ENCODE measurements around the gene GFI1B. TPM values are rescaled to one million over a fixed set of nuclear protein-coding genes. Genes with fewer than 3 reads are reported as not detected.
A peak's percentile ranks its signal among the peaks of the same experiment; 100 is the strongest.

GFI1B gene
- not detected for polyA plus RNA-seq (2012; ENCODE audit: insufficient read depth, insufficient read length)

GRCh38 chr9:132978451-132979131 lies at the start of gene GFI1B:
Gene GFI1B, plus strand, starts transcription at chr9:132978694. Its CDS starts 7,985 bp downstream, at chr9:132986679.
- no peak for DNase-seq (ENCODE audit: low read depth, low spot score)
- H3K4me3 ChIP-seq (ENCODE audit: low read length): no peak within 1 kb of the TSS

GRCh38 chr9:132931178-132931735 lies 47.2 kb upstream of the GFI1B start:
- no peak overlapping the region for H3K4me3 ChIP-seq (ENCODE audit: low read length)
- no peak for DNase-seq (ENCODE audit: low read depth, low spot score)

DNA sequence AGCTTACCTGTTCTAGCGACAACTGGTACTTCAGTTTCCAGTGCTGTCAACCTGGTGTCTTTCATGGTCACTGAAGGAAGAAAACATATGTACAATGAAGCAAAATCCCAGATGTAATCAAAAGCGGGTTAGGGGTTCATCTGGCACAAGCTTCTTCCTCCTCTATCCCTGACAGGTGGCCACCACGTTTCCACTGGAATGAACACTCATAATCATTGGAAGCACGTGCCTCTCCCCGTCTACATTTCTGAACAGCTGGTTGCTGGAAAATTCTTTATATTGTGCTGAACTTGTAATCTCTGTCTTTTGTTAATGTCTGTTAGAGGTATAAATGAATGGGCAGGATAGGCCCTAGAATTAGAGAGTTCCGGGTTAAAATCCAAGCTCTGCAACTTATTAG lies 43.5 kb upstream of the GFI1B start:
- H3K4me3 ChIP-seq (ENCODE audit: low read length): no peak overlapping the region
- no peak for DNase-seq (ENCODE audit: low read depth, low spot score)

DNA sequence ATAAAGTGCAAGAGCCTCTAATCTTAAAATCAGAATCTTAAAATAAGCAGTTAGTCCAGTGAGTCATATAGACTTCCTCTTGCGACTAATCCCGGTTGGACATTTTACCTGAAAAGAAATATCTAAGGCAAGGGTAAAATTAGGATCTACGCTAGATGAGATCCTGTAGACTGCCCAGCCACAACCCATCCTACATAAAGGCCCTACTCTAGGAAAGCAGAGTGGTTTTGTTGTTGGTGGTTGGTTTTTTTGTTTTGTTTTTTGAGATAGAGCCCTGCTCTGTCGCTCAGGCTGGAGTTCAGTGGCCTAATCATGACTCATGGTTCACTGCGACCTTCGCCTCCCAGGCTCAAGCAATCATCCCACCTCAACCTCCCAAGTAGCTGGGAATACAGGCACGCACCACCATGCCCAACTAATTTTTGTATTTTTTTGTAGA lies 41.0 kb upstream of the GFI1B start:
- no peak overlapping the region for H3K4me3 ChIP-seq (ENCODE audit: low read length)
- DNase-seq (ENCODE audit: low read depth, low spot score): no peak

DNA sequence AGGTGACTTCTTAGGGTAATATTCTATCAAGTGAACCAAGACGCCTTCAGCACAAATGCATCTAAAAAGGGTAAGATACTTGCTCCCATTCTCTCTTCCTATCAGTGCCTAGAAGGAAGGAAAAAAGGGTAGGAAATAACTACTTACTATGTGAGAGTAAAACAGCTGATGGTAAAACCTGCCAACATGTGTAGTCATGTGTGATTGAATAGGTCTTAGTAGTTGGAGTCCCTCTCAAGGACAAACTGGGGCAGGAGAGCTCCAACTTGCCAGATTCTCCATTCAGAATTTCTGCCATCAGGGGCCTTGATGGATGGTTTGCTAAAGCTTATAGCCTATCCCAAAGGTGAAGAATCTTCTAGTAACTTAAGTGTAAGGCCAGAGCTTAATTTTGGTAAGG lies 39.3 kb upstream of the GFI1B start:
- DNase-seq (ENCODE audit: low read depth, low spot score): no peak
- no peak overlapping the region for H3K4me3 ChIP-seq (ENCODE audit: low read length)

- DNase-seq (ENCODE audit: low read depth, low spot score): no peak
- no peak overlapping the region for H3K4me3 ChIP-seq (ENCODE audit: low read length)
Observed at GRCh38 chr9:132942541-132943182, 35.8 kb upstream of the GFI1B start.

- DNase-seq (ENCODE audit: low read depth, low spot score): no peak
Observed at GRCh38 chr9:132943651-132944293, 34.7 kb upstream of the GFI1B start.

DNA sequence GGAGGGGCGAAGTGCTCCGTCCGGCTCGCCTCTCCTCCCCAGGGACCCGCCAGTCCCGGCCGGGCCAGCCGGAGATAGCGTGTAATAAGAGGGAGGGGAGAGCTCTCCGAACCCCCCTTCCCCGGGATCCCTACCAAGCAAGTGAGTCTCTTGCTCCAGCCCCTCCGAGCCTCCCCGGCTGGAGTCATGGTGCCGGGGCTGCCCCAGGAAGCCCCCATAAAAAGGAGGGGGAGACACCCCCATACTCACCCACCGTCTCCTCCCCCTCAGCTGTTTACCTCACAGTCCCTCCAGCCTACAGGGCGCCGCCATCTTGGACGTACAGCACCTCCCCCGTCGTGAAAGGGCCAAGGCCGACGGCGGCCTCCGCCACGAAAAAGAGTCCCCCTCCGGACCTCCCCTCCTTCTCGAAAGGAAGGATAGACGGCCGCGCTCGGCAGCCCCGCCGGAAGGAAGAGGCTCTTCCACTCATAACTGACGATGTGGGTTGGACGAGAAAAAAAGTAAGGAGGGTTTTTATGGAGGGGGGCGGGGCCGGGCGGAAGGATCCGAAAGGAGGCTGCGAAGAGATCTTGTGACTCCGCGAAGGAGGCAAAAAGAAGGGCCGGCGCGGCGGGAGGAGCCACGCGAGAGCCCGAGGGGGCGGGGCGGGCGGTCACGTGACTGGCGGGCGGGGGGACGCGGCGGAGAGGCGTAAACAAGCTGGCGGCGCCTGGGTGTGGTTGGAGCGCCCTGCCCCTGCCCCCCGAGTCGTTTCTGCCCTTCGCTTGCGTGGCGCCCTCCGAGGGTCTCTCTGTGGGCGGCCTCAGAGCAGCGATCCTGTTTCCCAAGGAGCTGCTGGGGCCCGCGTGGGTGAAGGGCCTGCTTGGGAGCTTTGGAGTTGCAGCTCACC lies 34.0 kb upstream of the GFI1B start, which contains the start of gene TSC1:
Gene TSC1, minus strand, starts transcription at position 323 of the 892 bp plus-strand sequence. CDS start 15,744 bp downstream, outside the sequence.
- H3K4me3 ChIP-seq (ENCODE audit: low read length): peak within 1 kb of the TSS; percentile 88
- DNase-seq (ENCODE audit: low read depth, low spot score): peak; percentile 92

More at GRCh38 chr9:132943651-132944293, 34.7 kb upstream of the GFI1B start:
- peak overlapping the region; percentile 88 for H3K4me3 ChIP-seq (ENCODE audit: low read length)

DNA sequence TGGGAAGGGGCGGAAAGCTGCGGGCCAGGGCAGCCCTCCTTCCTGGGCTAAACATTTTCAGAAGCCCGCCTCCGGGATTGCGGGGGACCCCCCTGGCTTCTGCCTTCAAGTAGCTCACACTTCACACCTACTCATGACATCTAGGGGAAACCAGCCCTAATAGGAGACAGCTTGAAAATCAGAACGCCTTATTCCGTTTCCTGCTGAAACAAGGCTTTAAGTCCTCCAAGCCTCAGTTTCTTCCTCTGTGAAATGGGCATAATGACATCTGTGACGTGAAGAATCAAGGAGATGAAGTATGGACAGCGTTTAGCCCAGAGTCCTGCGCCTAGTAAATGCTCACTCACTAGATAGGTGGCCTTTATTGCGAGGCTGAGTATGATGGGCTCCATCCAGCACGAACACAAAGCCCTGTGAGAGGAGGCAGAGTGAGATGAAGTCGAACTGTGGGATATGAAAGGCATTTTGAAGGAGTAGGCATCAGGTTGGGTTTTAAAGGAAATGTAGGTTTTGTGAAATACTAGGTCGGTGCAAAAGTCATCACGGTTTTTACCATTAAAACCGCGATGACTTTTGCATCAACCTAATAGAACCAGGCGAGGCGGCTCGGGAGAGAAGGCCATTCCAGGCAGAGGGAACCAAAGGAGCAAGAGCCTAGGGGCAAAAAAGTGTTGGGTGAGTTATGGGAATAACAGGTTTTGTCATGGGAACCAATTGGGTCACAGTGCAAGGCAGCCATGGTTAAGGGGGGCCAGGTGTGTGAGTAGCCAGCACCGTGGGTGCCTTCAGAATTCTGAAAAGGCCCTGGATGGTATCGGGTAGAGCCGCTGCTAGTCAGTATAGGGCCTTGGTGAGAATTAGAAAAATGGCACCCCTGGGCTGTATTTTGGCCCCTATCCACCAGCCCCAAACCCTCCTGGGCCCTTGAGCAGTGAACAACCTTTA lies 33.0 kb upstream of the GFI1B start:
- H3K4me3 ChIP-seq (ENCODE audit: low read length): peak overlapping the region; percentile 64
- DNase-seq (ENCODE audit: low read depth, low spot score): no peak

- no peak for DNase-seq (ENCODE audit: low read depth, low spot score)
- H3K4me3 ChIP-seq (ENCODE audit: low read length): no peak overlapping the region
Observed at GRCh38 chr9:132946211-132946610, 32.3 kb upstream of the GFI1B start.

GRCh38 chr9:132946631-132947295 lies 31.7 kb upstream of the GFI1B start:
- no peak for DNase-seq (ENCODE audit: low read depth, low spot score)

DNA sequence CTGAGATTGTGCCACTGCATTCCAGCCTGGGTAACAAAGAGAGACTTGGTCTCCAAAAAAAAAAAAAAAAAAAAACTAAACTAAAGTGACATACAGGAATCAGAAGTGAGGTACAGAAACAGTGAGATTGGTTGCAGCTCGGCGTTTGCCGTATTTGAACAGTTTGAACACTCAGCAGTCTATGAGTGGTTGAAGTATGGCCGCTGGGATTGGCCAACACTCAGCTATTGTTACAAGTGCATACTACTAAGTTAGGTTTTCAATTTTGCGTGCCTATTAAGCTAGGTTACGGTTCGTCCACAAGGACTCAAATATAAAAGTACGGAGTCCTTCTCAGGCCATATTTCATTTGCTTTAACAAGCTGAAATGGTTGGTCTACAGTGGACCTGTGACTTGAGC lies 30.7 kb upstream of the GFI1B start:
- H3K4me3 ChIP-seq (ENCODE audit: low read length): no peak overlapping the region
- DNase-seq (ENCODE audit: low read depth, low spot score): no peak

More at GRCh38 chr9:132946631-132947295, 31.7 kb upstream of the GFI1B start:
- no peak overlapping the region for H3K4me3 ChIP-seq (ENCODE audit: low read length)

GRCh38 chr9:132948482-132949050 lies 29.9 kb upstream of the GFI1B start:
- no peak overlapping the region for H3K4me3 ChIP-seq (ENCODE audit: low read length)
- no peak for DNase-seq (ENCODE audit: low read depth, low spot score)

GRCh38 chr9:132949709-132950108 lies 28.8 kb upstream of the GFI1B start:
- DNase-seq (ENCODE audit: low read depth, low spot score): no peak
- H3K4me3 ChIP-seq (ENCODE audit: low read length): no peak overlapping the region

GRCh38 chr9:132955123-132955522 lies 23.4 kb upstream of the GFI1B start:
- DNase-seq (ENCODE audit: low read depth, low spot score): no peak
- no peak overlapping the region for H3K4me3 ChIP-seq (ENCODE audit: low read length)

GRCh38 chr9:132955768-132956167 lies 22.7 kb upstream of the GFI1B start:
- H3K4me3 ChIP-seq (ENCODE audit: low read length): no peak overlapping the region
- DNase-seq (ENCODE audit: low read depth, low spot score): no peak

- no peak overlapping the region for H3K4me3 ChIP-seq (ENCODE audit: low read length)
- no peak for DNase-seq (ENCODE audit: low read depth, low spot score)
Observed at GRCh38 chr9:132957805-132958204, 20.7 kb upstream of the GFI1B start.
